Endodermal cell (in vitro differentiated cells): ENCODE results near the gene BCDIN3D. TPM values are rescaled to one million over a fixed set of nuclear protein-coding genes. Genes with fewer than 3 reads are reported as not detected.
A peak's percentile ranks its signal among the peaks of the same experiment; 100 is the strongest.

ENCODE experiments used
- DNase-seq: peaks from one replicate; pipeline ENCODE4 v3.0.0-alpha.2; 2017
- H3K27ac ChIP-seq: 2 replicates; pipeline ENCODE4 v1.5.1; 2013; ENCODE audit warnings: mild to moderate bottlenecking, low read depth, low read length, moderate library complexity
- H3K27me3 ChIP-seq: 2 replicates; pipeline ENCODE4 v1.6.1; 2013; ENCODE audit warnings: mild to moderate bottlenecking, low read length, moderate library complexity; ENCODE audit not compliant: insufficient read depth, control insufficient read depth, poor library complexity, severe bottlenecking
- H3K36me3 ChIP-seq: 2 replicates; pipeline ENCODE4 v1.7.0; 2013; ENCODE audit warnings: mild to moderate bottlenecking, low read length, moderate library complexity; ENCODE audit not compliant: control insufficient read depth, insufficient read depth
- H3K4me1 ChIP-seq: one replicate; pipeline ENCODE4 v1.7.0; 2013; ENCODE audit warnings: low read length; ENCODE audit not compliant: control insufficient read depth, insufficient read depth
- H3K4me3 ChIP-seq: 2 replicates; pipeline ENCODE4 v1.5.1; 2013; ENCODE audit warnings: mild to moderate bottlenecking, low read length, moderate library complexity
- H3K9ac ChIP-seq: 2 replicates; pipeline ENCODE4 v1.6.1; 2013; ENCODE audit warnings: mild to moderate bottlenecking, low read length, moderate library complexity; ENCODE audit not compliant: poor library complexity, severe bottlenecking; ENCODE audit errors: extremely low read depth
- H3K9me3 ChIP-seq: 2 replicates; pipeline ENCODE4 v1.6.1; 2013; ENCODE audit warnings: mild to moderate bottlenecking, low read length, moderate library complexity; ENCODE audit not compliant: control insufficient read depth
- H3K27ac Mint-ChIP-seq: 2 replicates; pipeline ENCODE4 v1.8.0; 2020; ENCODE audit warnings: mixed read lengths
- H3K27me3 Mint-ChIP-seq: 2 replicates; pipeline ENCODE4 v1.8.0; 2021; ENCODE audit warnings: mild to moderate bottlenecking, mixed read lengths; ENCODE audit not compliant: insufficient read depth
- H3K36me3 Mint-ChIP-seq: 2 replicates; pipeline ENCODE4 v1.8.0; 2020; ENCODE audit warnings: low read depth, mixed read lengths
- H3K4me1 Mint-ChIP-seq: 2 replicates; pipeline ENCODE4 v1.8.0; 2020; ENCODE audit warnings: mixed read lengths
- H3K4me3 Mint-ChIP-seq: 2 replicates; pipeline ENCODE4 v1.8.0; 2020; ENCODE audit warnings: mild to moderate bottlenecking, moderate library complexity, mixed read lengths
- H3K9me3 Mint-ChIP-seq: 2 replicates; pipeline ENCODE4 v1.8.0; 2020; ENCODE audit warnings: mild to moderate bottlenecking, mixed read lengths
- CTCF ChIP-seq: fragments of 200-600 bp; sonication (generic); conservative IDR thresholded peaks from 2 replicates; pipeline ENCODE4 v1.5.0; 2021; ENCODE audit warnings: antibody characterized with exemption, mild to moderate bottlenecking
- WGBS, 2 experiments: methylation state at CpG; one replicate each; pipeline versions ENCODE4 v1.1.5 to v1.1.7; 2013; ENCODE audit warnings: missing lambda C conversion rate in 2 of 2, mixed read lengths in 1 of 2; ENCODE audit not compliant: insufficient coverage in 1 of 2, insufficient read length in 1 of 2; 5-methylcytosine and 5-hydroxymethylcytosine counted together
- total RNA-seq, 2 donors: library from RNA; stranded (reverse); fragmentation: NEBNext Ultra II Directional in 1 of 2; extraction: Animal tissue kit (Norgen Biotek cat#: 25700) in 1 of 2; gene quantifications; 2 replicates in 1 of 2; 3 replicates in 1 of 2; pipeline ENCODE4 v1.2.1, GENCODE V29; 2021

Gene BCDIN3D
- total RNA-seq, 2 donors from 2014 or later = 2.8 to 3.8 TPM

GRCh38 chr12:49801141-49802063 is 41.5 kb downstream of the BCDIN3D start:
- no peak for TF ChIP-seq CTCF
- H3K9me3 Mint-ChIP-seq = no peaks in the 10 kb centered on the region
- peaks cover 42% of the 10 kb centered on the region for H3K4me1 Mint-ChIP-seq
- H3K9ac ChIP-seq = no peak overlapping the region
- H3K9me3 ChIP-seq = no peaks in the 10 kb centered on the region
- peaks cover 43% of the 10 kb centered on the region for H3K36me3 Mint-ChIP-seq
- H3K27ac Mint-ChIP-seq = peak overlapping the region; percentile 52
- H3K36me3 ChIP-seq = peaks cover 30% of the 10 kb centered on the region
- DNase-seq = no peak
- peak overlapping the region; percentile 14 for H3K4me3 Mint-ChIP-seq
- H3K4me3 ChIP-seq = no peak overlapping the region
- WGBS, 2 experiments = 91 to 95% methylated on average over 10 to 17 of the region's 17 CpGs
- no peaks in the 10 kb centered on the region for H3K27me3 ChIP-seq
- H3K4me1 ChIP-seq = peaks cover 34% of the 10 kb centered on the region
- H3K27me3 Mint-ChIP-seq = no peaks in the 10 kb centered on the region
- no peak overlapping the region for H3K27ac ChIP-seq

- H3K27me3 ChIP-seq = no peaks in the 10 kb centered on the region
- WGBS, 2 experiments = 80 to 93% methylated on average over 4 to 11 of the region's 11 CpGs
- H3K9me3 Mint-ChIP-seq = no peaks in the 10 kb centered on the region
- H3K4me3 Mint-ChIP-seq = no peak overlapping the region
- no peak for TF ChIP-seq CTCF
- no peaks in the 10 kb centered on the region for H3K27me3 Mint-ChIP-seq
- H3K27ac ChIP-seq = no peak overlapping the region
- peaks cover 42% of the 10 kb centered on the region for H3K4me1 Mint-ChIP-seq
- H3K27ac Mint-ChIP-seq = no peak overlapping the region
- H3K9me3 ChIP-seq = no peaks in the 10 kb centered on the region
- H3K36me3 Mint-ChIP-seq = peaks cover 35% of the 10 kb centered on the region
- peaks cover 34% of the 10 kb centered on the region for H3K4me1 ChIP-seq
- no peak for DNase-seq
- H3K9ac ChIP-seq = no peak overlapping the region
- H3K36me3 ChIP-seq = peaks cover 30% of the 10 kb centered on the region
- H3K4me3 ChIP-seq = no peak overlapping the region
Observed at GRCh38 chr12:49800421-49801140, 42.3 kb downstream of the BCDIN3D start.

- Mint-ChIP-seq H3K4me3 (no peak overlapping the region), H3K36me3 (peaks cover 28% of the 10 kb centered on the region), H3K9me3 (no peaks in the 10 kb centered on the region), H3K27ac (no peak overlapping the region), H3K4me1 (peaks cover 32% of the 10 kb centered on the region), H3K27me3 (no peaks in the 10 kb centered on the region)
- 78 to 80% methylated on average over 2 of the region's 2 CpGs for WGBS, 2 experiments
- Histone ChIP-seq H3K9me3 (no peaks in the 10 kb centered on the region), H3K9ac (no peak overlapping the region), H3K27me3 (no peaks in the 10 kb centered on the region), H3K4me3 (no peak overlapping the region), H3K27ac (no peak overlapping the region), H3K4me1 (peaks cover 32% of the 10 kb centered on the region), H3K36me3 (peaks cover 30% of the 10 kb centered on the region)
- DNase-seq = peak; percentile 64
- peak; percentile 18 for TF ChIP-seq CTCF
Observed at GRCh38 chr12:49798934-49799333, 44.0 kb downstream of the BCDIN3D start.
